ENCODE measurements around the gene PCNX3.

DNA sequence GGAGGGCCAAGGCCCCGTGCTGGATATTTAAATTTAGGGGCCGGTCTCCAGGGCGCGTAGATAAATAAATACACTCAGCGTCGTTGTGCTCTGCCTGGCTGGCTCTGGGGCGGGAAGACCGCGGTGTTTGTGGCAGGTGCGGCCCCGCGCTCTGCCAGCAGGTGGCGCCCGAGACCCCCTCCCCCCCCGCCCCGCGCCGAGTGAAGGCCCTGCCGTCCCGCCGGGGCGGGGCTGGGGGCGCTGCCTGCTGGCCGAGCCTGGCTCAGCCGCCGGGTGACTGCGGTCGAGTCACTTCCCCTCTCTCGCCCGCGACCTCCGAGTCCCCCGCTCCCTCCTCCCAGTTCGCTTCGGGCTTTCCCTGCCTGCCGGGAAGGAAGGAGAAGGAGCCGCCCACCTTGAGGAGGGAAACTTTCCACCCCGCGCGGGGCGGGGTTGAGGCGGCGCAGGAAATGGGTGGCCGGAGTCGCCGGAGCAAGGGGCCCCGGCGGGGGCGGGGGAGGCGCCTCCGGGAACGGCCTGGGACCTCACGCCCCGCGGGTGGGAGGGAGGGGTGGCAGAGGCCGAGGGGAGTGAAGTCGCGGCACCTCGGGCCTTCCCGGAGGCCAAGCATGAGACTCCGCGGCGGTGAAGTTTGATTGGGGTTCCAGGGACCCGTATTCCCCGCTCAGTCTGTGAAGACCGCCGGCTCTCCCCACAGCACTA, 41.3 kb upstream of the PCNX3 start:
- TF ChIP-seq, protein P1, sequence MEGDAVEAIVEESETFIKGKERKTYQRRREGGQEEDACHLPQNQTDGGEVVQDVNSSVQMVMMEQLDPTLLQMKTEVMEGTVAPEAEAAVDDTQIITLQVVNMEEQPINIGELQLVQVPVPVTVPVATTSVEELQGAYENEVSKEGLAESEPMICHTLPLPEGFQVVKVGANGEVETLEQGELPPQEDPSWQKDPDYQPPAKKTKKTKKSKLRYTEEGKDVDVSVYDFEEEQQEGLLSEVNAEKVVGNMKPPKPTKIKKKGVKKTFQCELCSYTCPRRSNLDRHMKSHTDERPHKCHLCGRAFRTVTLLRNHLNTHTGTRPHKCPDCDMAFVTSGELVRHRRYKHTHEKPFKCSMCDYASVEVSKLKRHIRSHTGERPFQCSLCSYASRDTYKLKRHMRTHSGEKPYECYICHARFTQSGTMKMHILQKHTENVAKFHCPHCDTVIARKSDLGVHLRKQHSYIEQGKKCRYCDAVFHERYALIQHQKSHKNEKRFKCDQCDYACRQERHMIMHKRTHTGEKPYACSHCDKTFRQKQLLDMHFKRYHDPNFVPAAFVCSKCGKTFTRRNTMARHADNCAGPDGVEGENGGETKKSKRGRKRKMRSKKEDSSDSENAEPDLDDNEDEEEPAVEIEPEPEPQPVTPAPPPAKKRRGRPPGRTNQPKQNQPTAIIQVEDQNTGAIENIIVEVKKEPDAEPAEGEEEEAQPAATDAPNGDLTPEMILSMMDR (IDR thresholded peaks at IDR 0.05): peak; percentile 68 to 100 (median 93)
- peak in 1 of 3 donors; percentile 15 for TF ChIP-seq POLR2A (IDR thresholded peaks at IDR 0.05)

All from body of pancreas (tissue), 4 donors.